ENCODE data around the gene AATK.

Gene AATK

DNA sequence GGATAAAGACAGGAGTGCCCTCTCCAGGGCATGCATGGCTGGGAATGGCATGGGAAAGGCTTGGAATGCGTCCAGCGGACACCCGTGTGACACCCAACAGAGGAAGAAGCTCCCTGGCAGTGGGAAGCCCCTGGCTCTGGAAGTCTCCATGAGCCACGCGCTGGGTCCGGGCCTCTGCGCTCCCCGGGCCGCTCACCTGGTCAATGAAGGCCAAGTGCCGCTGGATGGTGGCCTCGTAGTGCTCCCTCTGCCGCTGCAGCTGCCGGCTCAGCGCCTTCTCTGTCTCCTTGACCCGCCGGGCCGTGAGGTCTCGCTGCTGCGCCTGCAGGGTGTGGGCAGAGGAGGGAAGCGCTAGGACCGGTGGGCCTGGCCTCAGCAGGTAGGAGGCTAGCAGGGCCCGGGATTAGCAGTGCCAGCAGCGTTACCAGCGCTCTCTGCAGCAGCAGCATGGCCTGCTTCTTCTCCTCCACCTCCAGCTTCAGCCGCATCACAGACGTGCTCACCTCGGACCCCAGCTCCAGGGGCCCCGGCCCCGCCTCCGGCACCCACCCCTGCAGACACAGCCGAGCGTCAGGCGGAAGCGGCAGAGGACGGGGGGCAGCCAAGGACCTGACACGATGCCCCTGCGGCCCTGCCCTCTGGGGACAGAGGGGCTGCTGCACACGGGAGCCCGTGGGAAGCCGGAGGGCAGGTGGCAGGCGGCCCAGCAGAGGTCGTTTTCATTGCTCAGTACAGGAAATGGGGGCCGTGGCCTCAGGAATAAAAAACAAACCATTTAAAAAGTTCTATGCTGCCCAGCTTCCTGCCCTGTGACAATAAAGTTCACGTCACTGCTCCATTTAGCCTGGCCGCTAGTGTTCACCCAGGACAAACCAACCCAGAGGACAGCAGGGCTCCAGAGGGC, 30.7 kb upstream of the AATK start:
- no peak for DNase-seq

DNA sequence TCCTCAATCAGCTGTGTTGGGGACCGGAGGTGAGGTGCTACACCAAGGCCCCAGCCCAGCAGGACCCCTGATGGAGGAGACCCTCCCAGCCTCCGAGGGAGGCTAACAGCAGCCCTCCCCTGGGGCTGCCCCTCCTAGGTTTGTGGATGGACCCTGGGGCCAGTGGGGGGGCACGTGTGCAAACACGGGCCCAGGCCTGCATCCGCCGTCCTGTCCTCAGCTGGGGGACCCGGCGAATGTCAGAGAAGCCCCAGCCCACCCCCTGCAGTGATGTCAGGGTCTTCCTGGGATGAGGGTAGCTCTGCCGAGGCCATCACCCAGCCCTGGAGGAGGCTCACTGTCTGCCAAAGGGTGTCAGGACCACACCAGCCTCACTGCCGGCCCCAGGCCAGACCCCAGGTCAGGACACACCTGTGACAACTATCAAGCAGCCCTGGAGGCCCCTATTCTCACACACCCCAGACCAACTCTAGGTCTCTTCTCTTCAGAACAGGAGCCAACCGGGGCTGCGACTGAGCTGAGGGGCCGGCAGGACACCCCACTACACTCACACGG, 30.0 kb upstream of the AATK start:
- DNase-seq = no peak

DNA sequence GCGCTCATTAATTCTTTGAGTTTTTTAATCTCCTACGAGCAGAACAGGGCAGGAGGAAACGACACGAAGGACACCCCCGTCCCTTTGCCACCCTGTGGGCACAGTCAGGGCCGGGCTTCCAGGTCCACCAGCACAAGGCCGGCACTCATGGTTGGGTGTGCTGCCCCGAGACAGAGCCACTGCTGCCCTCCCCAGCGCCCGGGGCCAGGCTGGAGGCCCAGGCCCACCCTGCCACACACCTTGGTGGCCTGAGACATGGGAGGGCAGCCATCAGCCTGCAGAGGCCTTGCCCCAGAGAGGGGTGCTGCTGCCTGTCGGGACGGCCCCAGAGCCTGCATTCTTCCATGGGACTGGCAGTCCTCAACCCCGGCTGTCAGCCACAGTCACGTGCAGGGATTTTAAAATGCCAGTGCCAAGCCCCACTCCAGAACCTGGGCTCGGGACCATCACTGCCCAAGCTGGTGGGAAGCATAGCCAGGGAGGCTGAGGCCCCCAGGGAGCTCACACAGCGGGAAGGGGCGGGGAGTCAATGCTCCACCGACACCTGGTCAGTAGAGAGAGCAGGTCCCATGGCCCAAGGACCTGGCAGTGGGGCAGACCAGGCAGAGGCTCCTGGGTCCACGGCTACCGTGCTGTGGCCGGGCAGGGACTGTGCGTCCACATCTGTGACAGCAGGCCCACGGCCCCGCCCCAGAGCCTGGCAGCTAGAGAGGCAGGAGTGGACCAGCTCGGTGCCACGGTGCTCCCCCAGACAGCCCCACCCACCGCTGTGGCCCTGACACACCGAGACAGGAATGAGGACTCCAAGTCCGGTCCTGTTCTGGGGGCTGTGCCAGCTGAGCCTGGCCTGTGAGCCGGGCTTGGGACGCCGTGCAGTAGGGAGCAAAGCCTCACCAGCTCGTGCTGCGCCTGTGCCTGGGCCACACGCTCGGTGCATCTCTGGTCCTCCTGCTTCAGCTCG, 29.2 kb upstream of the AATK start:
- DNase-seq = no peak

DNA sequence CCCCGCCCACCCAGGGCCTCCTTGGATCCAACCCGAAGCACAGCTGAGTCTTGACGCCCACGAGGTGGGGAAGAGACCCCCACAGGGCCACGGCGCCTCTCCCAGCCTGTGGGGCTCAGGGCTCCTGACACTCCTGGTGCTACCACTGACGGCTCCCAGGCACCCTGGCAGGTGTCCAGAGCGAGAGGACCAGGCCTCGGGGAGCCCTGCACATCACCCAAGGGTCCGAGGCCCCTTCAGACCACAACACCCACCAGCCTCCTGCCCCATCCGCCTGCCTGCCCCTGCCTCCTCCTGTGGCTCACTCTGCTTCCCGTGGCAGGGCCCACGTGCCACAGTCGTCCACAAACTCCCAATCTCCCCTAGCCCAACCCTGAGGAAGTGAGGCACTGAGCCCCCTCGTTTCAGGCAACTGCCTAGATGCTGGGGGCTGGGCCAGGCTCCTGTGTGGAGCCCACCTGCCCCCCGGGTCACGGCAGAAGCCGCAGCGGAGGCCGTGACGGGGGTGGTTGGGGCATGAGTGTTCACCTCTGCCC, 28.3 kb upstream of the AATK start:
- no peak for DNase-seq

DNA sequence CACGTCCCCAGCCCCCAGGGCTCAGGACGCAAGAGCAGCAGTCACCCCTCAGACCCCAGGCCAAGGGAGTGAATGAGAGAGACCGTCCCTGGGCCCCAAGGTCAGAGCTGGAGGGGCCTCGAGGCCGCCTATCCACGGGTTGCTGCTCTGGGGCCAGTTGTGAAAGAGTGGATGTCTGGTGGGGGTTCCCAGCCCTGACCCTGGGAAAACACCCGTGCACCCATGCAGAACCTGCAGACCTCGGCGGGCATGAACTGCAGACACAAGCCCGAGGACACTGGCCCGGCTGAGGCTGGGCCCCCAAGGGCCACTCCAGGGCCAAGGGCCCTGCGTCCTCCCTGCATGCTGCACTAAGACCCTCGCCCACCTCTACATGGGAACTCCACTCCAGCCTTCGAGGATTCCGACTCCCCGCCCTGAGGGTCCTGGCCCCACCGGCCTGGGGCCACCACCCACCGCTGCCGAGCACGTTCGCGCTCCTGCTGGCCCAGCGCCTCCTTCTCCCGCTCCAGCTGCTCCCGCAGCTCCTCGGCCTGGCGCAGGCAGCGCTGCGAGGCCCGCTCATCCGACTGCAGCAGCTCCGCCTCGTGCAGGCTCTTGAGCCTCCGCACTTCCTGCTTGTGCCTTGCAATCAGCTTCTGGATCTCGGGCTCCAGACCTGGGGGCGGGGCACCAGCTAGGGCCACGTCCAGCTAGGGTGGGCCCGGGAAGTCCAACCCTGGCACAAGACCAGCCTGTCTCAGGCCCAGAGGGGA, 27.6 kb upstream of the AATK start:
- DNase-seq = no peak

DNA sequence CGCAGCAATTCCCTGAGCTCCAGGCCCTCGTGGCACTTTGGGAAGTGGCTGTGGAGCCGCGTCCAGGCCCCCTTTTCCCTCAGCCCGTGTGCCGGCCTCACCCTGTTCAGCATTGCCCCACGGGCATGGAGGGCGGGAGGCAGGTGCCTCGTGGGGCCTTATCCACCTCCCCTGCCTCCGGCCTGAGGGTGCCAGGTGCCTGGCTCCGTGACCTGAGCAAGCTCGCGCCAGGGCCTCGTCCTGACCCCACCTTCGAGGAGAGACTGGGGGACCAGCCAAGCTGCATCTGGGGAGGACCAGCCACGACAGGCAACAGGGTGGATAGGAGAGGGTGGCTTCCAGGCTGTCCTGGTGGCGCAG, 27.0 kb upstream of the AATK start:
- no peak for DNase-seq

DNA sequence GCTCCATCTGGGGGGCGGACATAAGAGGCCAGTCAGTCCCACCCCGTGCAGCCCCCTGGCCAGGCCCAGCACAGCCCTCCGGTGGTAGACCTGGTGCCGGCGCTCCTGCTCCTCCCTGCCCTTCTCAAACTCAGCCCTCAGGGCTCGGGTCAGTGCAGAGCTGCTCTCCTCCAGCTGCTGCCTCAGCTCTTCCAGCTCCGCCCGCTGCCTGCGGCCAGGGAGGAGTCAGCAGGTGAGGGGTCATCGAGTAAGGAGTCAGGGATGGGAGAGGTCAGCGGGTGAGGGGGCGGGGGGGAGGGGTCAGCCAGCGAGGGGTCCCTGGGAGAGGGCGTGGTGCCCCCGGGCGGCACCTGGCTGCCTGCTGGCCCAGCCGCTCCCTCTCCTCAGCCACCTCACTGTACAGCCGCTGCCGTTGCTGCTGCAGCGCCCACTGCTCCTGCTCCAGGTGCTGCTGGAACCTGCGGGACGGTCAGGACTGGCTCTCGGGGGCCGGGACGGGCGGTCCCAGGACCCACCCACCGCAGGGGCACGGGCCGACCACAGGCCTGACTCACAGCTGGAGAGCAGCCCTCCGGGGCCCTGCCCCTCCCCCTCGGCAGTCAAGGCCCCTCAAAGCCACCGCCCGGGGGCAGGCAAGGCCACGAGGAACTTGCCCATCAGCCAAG, 26.5 kb upstream of the AATK start:
- no peak for DNase-seq

DNA sequence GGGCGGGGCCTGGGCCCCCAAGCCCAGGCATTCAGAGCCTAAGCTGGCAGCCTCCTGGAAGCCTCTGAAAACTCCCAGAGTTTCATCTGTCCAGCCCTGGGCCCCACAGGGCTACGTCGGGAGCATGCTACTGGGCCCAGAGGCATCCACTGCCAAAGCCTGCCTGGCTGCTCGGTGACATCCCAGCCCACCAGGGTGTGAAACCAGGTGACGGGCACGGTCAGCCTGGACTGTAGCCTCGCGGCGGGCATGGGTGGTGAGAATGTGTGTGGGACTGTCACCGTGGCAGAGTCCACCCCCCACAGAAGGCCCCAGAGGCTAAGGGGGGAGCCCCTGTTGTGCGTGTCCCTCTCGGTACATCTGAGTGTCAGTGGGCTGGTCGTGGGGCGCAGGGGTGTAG, 25.6 kb upstream of the AATK start:
- no peak for DNase-seq

DNA sequence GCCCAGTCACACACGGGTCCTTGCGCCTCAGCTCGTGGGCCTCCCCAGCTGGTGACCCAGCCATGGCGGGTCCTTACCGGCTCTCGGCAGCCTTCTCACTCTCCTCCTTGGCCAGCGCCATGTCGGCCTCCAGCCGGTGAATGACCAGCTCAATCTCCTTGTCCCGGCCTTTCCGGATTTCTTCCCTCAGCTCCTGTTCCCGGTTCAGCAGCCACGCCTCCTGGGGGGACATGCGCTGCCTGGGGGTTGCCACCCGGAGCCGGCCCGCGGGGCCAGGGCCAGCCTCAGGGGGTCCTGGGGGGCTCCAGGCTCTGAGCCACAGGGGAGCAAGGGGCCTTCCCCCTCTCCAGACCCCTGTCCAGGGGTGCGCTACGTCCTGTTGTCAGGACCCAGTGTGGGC, 25.1 kb upstream of the AATK start:
- no peak for DNase-seq

DNA sequence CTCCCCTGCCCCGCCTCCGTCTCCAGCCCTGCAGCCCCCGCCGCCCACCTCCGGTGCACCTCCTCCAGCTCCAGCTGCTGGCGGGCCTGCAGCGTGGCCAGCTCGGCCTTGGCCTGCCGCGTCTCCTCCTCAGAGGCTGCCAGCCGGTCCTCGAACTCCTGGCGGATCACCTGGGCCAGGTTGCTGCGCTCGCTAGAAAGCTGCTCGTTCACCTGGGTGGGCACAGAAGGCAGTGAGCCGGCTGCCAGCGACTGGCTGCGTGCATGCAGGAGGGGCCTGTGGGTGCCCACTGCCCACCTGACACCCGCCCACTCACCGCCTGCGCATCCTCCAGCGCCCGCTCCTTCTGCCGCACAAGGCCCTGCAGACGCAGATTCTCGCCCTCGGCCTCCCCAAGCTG, 24.6 kb upstream of the AATK start:
- no peak for DNase-seq

DNA sequence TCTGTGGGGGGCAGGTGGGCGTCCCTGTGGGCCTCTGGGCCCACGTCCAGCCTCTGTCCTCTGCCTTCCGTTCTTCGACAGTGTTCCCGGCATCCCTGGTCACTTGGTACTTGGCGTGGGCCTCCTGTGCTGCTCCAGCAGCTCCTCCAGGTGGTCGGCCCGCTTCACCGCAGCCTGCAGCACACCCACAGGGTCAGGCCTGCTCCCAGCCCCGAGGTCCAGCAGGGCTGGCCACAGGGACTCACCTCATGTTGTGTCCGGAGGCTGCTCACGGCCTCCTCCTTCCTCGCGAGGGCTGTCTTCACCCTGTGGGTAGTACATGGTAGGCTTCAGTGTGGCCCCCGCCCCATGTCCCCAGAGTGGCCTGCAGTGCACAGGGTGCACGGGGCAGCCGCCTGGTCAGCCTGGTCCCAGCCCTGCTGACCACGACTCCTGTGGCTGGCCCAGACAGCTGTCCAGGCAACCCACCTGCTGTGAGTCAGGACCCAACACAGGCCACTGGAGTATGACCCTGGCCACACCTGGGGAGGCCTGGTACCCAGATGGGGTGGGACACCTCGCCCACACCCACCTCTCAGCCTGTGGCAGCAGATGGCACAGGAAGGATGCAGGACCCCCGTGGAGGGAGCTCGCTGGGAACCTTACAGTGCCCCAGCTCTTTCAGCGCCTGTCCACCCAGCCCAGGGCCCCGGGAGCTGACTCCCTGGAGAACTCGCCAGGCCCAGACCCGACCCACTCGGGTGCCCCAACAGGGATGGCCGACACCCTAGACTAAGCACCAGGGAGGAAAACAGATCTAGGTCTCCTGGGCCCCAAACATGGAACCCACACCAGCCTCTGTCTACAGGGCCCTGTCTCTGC, 23.9 kb upstream of the AATK start:
- DNase-seq = no peak

DNA sequence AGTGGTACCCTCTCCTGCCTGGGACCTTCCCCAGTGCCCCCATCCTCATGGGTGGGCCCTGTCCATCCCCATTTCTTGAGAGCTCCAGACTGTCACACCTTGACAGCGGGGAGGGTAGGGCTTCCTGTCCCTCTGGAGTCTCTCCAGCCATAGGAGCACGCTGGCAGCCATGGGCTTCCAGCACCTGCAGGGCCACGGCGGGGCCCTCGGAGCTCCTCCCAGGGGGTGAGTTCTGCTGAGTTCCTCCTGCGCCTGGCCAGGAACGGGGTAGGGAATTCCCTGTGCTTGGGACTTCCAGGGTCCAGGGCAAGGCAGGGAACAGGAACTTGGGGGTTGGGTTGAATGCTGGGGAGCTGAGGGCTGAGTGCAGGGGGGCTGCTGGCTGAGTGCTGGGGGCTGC, 23.0 kb upstream of the AATK start:
- DNase-seq = no peak

DNA sequence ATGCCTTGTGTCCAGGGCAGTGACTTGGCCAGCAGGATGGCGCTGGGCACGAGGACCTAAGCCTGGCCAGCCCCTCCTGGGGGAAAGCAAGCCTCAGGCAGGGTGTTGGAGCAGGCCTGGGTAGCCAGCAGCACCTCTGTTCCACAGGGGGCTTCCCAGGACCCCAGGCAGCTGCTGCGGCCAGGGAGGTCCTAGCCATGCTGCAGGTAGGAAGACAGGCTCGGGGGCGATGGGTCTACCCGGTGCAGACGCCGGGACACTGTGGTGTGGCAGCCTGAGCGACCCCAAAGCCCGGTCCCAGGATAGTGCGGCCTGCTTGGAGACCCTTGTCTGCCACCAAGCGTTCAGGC, 22.4 kb upstream of the AATK start:
- DNase-seq = no peak

DNA sequence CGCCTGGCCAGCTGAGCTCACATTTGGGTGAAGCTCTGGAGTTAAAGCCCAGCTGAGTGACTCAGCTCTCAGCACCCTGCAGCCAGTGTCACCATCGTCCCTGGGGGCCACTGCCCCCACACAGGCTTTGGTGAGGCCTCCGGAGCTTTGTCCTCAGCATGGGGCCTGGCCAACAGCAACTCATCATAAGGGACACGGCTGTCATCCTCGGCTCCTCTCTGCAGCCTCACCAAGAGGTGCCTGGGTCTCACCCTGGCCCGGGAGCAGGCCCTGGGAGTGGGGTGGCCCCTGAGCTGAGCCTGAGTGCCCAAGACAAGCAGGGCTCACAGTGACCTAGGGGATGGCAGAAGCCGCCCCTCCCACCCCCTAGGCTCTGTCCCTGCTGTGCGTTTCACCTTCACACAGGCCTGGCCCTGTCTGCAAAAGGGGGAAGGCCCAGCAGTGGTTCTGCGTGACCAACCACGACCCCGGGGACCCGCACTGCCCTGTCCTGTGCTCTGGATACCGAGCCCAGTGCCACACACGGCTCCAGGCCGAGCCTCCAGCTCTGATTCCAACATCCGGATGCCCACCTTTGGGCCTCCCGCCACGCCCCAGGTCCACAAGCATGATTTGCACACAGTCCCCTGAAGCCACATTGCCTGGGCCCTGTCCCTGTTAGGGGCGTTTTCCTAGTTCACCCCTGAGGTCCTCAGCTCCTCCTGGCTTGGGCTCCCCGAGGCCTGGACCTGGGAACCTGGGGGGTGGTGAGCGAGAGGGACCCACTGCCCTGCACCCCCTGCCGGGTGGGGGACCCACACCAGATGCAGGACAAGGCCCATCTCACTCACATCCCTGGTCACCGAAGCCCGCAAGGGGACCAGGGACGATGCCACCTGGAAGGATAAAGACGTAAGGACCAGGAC, 21.8 kb upstream of the AATK start:
- DNase-seq = no peak

DNA sequence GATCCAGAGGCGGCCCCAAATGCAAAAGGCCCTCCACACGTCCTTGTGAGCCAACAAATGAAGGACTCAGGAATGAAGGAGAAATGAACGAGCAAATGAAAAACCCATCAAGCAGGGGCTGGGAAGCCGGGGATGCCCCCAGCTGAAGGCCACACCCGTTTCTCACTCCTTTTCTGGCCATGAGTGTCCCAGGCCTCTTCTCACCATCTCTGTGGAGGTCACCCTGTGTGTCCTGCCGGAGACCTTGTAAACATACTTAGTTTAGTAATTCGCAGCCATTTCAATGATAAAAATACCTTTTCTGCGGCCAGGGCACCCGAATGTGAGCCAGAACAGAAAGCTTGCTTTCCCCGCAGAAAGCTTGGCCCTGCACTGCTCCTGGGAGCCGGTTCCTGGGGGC, 21.1 kb upstream of the AATK start:
- no peak for DNase-seq

DNA sequence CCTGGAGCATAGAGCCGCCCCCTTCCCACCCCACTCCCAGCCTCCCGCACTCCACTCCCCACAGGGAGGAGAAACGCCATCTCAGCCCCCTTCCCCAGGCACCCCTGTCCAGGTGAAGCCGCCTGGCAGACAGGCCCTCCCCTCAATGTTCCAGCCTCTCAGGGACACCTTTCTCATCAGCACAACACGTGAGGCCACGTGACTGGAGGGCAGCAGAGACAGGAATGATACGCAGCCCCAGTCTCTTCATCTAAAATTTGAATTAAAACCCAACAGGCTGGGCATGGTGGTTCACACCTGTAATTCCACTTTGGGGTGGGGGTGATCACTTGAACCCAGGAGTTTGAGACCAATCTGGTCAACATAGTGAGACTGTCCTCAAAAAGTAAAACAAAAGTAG, 20.2 kb upstream of the AATK start:
- no peak for DNase-seq

DNA sequence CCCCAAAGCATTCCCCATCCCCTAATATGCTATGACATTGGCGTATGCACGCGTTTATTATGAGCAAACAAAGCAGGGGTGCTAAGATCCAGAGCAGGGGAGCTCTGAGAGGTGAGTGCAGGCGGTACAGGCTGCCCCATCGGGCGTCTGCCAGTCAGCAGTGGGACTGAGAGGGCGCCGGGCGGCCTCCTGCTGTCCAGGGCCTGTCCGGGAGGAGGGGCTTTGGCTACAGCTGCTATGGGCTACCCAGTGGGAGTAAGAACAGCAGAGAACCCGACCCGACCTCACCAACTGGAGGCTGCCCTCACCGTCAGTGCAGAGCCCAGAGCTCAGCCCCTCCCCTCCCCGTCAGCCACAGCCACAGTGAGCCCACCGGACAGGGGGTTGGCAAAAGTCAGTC, 18.5 kb upstream of the AATK start:
- no peak for DNase-seq

DNA sequence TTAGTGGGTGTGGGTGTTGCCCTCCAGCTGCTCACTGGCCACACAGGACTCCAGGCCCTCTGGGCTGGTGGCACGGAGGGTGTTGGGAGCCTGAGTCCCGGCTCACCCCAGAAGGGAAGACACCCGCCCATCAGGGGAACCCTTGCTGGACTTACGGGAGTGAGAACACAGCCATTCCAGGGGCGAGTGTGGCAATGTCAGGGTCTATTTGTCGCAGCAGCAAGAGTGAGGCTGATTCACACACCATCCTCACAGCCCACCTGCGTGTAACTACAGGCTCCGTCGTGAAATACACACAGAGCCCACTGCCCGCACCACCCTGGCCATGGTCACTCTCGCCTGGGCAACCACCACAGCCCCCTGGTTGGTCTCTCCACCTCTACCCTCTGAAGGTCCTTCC, 17.8 kb upstream of the AATK start:
- no peak for DNase-seq

DNA sequence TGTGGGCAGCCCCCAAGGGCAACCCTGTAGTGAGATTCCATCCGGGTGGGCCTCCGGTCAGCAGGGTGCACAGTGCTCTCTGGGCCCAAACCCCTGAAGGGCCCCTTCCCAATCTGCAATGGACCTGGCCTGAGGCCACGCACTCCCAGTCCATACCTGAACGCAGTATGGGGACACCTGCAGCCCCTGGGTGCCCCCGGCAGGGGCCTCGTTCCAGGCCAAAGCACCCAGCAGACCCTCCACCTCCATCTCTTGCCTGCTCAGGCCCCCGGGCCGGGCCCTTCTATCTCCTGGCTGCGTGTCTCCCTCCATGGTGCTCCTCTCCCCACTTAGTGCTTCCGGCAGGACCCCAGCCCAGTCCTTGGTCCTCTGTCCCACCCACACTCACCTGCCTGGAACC, 17.3 kb upstream of the AATK start:
- no peak for DNase-seq

DNA sequence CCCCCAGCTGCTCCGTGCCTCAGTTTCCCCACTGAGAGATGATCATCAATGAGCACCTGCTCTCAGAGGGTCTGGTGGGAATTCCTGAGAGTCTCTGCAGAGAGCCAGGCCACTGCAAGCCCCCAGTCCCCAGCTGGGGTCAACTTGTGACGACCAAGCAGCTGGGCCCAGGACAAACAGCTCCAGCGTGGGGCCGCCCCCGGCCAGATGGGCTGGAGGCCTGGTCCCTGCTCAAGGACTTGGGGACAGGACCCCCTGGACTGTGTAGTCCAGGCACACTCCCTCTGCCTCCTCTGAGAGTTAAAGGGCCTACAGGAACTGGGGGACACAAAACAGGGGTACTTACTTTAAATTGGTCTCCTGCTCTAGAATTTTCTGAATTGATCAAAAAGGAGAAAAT, 16.6 kb upstream of the AATK start:
- no peak for DNase-seq
